Stimulated activated CD4-positive, alpha-beta T cell treated with anti-CD3 and anti-CD28 coated beads, Interleukin-4, amount 100 ng/mL, for 24 hours (primary cell): Measurements from ENCODE around the gene TMEM18.
A peak's percentile ranks its signal among the peaks of the same experiment; 100 is the strongest.
"Not testable (repeated sequence)": the region's sequence is repeated elsewhere in the genome, so short reads cannot be mapped to it uniquely, and the experiment has no call there.

Experiments used
- DNase-seq: peaks from one replicate; pipeline ENCODE4 v3.0.0-alpha.2; 2020

Gene TMEM18

GRCh38 chr2:692767-693166, 15.6 kb upstream of the TMEM18 start:
- no peak for DNase-seq

- no peak for DNase-seq
Observed at GRCh38 chr2:691821-692761, 14.9 kb upstream of the TMEM18 start.

GRCh38 chr2:690799-691198, 13.6 kb upstream of the TMEM18 start:
- DNase-seq = no peak

GRCh38 chr2:689877-690510, 12.8 kb upstream of the TMEM18 start:
- no peak for DNase-seq

- DNase-seq = no peak
Observed at GRCh38 chr2:689237-689636, 12.0 kb upstream of the TMEM18 start.

GRCh38 chr2:688504-689076, 11.4 kb upstream of the TMEM18 start:
- no peak for DNase-seq

GRCh38 chr2:685421-685820, 8.2 kb upstream of the TMEM18 start:
- no peak for DNase-seq

GRCh38 chr2:684913-685312, 7.7 kb upstream of the TMEM18 start:
- DNase-seq = not testable (repeated sequence)

- no peak for DNase-seq
Observed at GRCh38 chr2:682226-682625, 5.0 kb upstream of the TMEM18 start.

GRCh38 chr2:681312-681711, 4.1 kb upstream of the TMEM18 start:
- DNase-seq = no peak

GRCh38 chr2:680496-680895, 3.3 kb upstream of the TMEM18 start:
- no peak for DNase-seq

GRCh38 chr2:678964-679363, 1.8 kb upstream of the TMEM18 start:
- DNase-seq = no peak

GRCh38 chr2:677959-678550, 849 bp upstream of the TMEM18 start:
- DNase-seq = no peak

- peak; percentile 95 for DNase-seq
Observed at GRCh38 chr2:676647-677055, 555 bp downstream of the TMEM18 start.

GRCh38 chr2:675982-676646, 1.1 kb downstream of the TMEM18 start:
- peak; percentile 46 for DNase-seq

GRCh38 chr2:675460-675859, 1.7 kb downstream of the TMEM18 start:
- no peak for DNase-seq

GRCh38 chr2:675051-675450, 2.2 kb downstream of the TMEM18 start:
- DNase-seq = no peak

GRCh38 chr2:674321-674985, 2.8 kb downstream of the TMEM18 start:
- DNase-seq = no peak

GRCh38 chr2:673615-674320, 3.4 kb downstream of the TMEM18 start:
- no peak for DNase-seq

GRCh38 chr2:673016-673415, 4.2 kb downstream of the TMEM18 start:
- no peak for DNase-seq

GRCh38 chr2:672606-672905, 4.7 kb downstream of the TMEM18 start:
- no peak for DNase-seq
